GM12878 (cell line): ENCODE measurements around the gene KCTD8. TPM values are rescaled to one million over a fixed set of nuclear protein-coding genes. Genes with fewer than 3 reads are reported as not detected.
"Not testable (repeated sequence)": the region's sequence is repeated elsewhere in the genome, so short reads cannot be mapped to it uniquely, and the experiment has no call there.

Experiments
- ATAC-seq: fragments of 200-7000 bp; cut with Tn5 transposase; 3 replicates; pipeline ENCODE4 v1.9.1; 2020; ENCODE audit warnings: mild to moderate bottlenecking, moderate library complexity
- BruUV-seq: library from RNA; stranded (reverse); fragments of 400-500 nt; replicated peaks from 2 replicates; lab custom pipeline; 2021; lab: Mats Ljungman, UMichigan
- CTCF ChIA-PET: fragments of 300-600 bp; sonication (Branson Sonifier 250); formaldehyde crosslinking; extraction: SDS; loops from one replicate; lab custom pipeline; 2021; ENCODE audit warnings: inconsistent platforms; lab: Yijun Ruan, JAX
- POLR2A ChIA-PET: fragments of 350-600 bp; formaldehyde crosslinking; extraction: SDS; loops from one replicate; lab custom pipeline; 2021; ENCODE audit warnings: inconsistent platforms; lab: Charles Lee
- RAD21 ChIA-PET: fragments of 300-600 bp; sonication (Branson Sonifier 250); formaldehyde crosslinking; loops from one replicate; lab custom pipeline; 2023; ENCODE audit warnings: antibody characterized with exemption; ENCODE audit not compliant: unreplicated experiment; lab: Charles Lee
- SMC1A ChIA-PET: fragments of 300-600 bp; sonication (Branson Sonifier 250); formaldehyde crosslinking; loops from one replicate; lab custom pipeline; 2023; ENCODE audit not compliant: unreplicated experiment, uncharacterized antibody; lab: Charles Lee
- DNase-seq: peaks from one replicate; pipeline ENCODE4 v3.0.0-alpha.2; 2011; ENCODE audit warnings: low read depth, low spot score
- FAIRE-seq: peaks from 3 replicates; lab custom pipeline; 2011; peaks lifted over from hg19 to GRCh38; lab: Jason Lieb, UNC
- H2AFZ ChIP-seq: 2 replicates; pipeline ENCODE4 v1.6.0; 2011; ENCODE audit warnings: low read depth, low read length, control low read depth; ENCODE audit not compliant: control insufficient read depth
- H3K27ac ChIP-seq: 2 replicates; pipeline ENCODE4 v1.5.1; 2011; ENCODE audit warnings: control low read depth; ENCODE audit not compliant: control insufficient read depth, insufficient read depth
- H3K27me3 ChIP-seq, 2 experiments: replicated peaks in 1 of 2; 2 replicates each; pipeline versions ENCODE4 v1.6.0 to v1.6.1; 2011; ENCODE audit warnings: low read length in 1 of 2; ENCODE audit not compliant: control insufficient read depth in 2 of 2, insufficient read depth in 2 of 2
- H3K36me3 ChIP-seq, 2 experiments: 2 replicates each; pipeline ENCODE4 v1.5.1; 2011; ENCODE audit warnings: low read length in 1 of 2; ENCODE audit not compliant: control insufficient read depth in 2 of 2, insufficient read depth in 2 of 2
- H3K4me1 ChIP-seq: 2 replicates; pipeline ENCODE4 v1.6.1; 2011; ENCODE audit warnings: mild to moderate bottlenecking, low read length, moderate library complexity, mixed read lengths; ENCODE audit not compliant: control insufficient read depth, insufficient read depth
- H3K4me2 ChIP-seq: 2 replicates; pipeline ENCODE4 v1.6.0; 2011; ENCODE audit warnings: control low read depth; ENCODE audit not compliant: control insufficient read depth, insufficient read depth
- H3K4me3 ChIP-seq: fragments of 200-600 bp; sonication (generic); 2 replicates; pipeline ENCODE4 v1.5.1; 2016
- H3K79me2 ChIP-seq: 2 replicates; pipeline ENCODE4 v1.6.0; 2011; ENCODE audit warnings: low read length; ENCODE audit not compliant: control insufficient read depth, insufficient read depth
- H3K9ac ChIP-seq: 2 replicates; pipeline ENCODE4 v1.8.0; 2011; ENCODE audit warnings: low read length, control low read depth, mixed read lengths; ENCODE audit not compliant: control insufficient read depth, insufficient read depth
- H3K9me3 ChIP-seq: replicated peaks from 3 replicates; pipeline ENCODE4 v1.5.1; 2011; ENCODE audit warnings: mild to moderate bottlenecking, low read length; ENCODE audit not compliant: control insufficient read depth, insufficient read depth
- H4K20me1 ChIP-seq: 2 replicates; pipeline ENCODE4 v1.6.0; 2011; ENCODE audit not compliant: control insufficient read depth, insufficient read depth
- BRCA1 ChIP-seq: IDR thresholded peaks from 2 replicates; pipeline ENCODE4 v1.6.1; 2011; ENCODE audit warnings: low read depth, low read length, improper control_type of control experiment
- CHD1 ChIP-seq: IDR thresholded peaks from 2 replicates; pipeline ENCODE4 v1.6.1; 2012; ENCODE audit warnings: low read depth, low read length, improper control_type of control experiment
- CHD2 ChIP-seq: IDR thresholded peaks from 2 replicates; pipeline ENCODE4 v1.6.1; 2011; ENCODE audit warnings: low read depth, low read length, improper control_type of control experiment, borderline replicate concordance
- IRF5 ChIP-seq: fragments of 450-650 bp; IDR thresholded peaks from 2 replicates; pipeline ENCODE4 v1.6.1; 2017; ENCODE audit warnings: borderline replicate concordance
- KAT2A ChIP-seq: conservative IDR thresholded peaks from 2 replicates; pipeline ENCODE4 v1.6.1; 2011; ENCODE audit warnings: low read depth, low read length; ENCODE audit not compliant: control insufficient read depth
- MYB ChIP-seq: fragments of 150-350 bp; IDR thresholded peaks from 2 replicates; pipeline ENCODE4 v1.6.1; 2014; ENCODE audit warnings: mild to moderate bottlenecking, low read depth, low read length, borderline replicate concordance
- POLR2A ChIP-seq: IDR thresholded peaks from 2 replicates; pipeline ENCODE4 v1.6.1; 2011; ENCODE audit warnings: low read depth, mild to moderate bottlenecking, low read length
- POU2F2 ChIP-seq: IDR thresholded peaks from 3 replicates; pipeline ENCODE4 v1.6.1; 2011; ENCODE audit warnings: low read depth, mild to moderate bottlenecking, low read length, borderline replicate concordance
- STAT1 ChIP-seq: fragments of 450-650 bp; conservative IDR thresholded peaks from 2 replicates; pipeline ENCODE4 v1.6.1; 2014; ENCODE audit warnings: antibody characterized with exemption, mild to moderate bottlenecking
- TARDBP ChIP-seq: IDR thresholded peaks from 2 replicates; pipeline ENCODE4 v1.6.1; 2016; ENCODE audit warnings: borderline replicate concordance
- ZBED1 ChIP-seq: IDR thresholded peaks from 2 replicates; pipeline ENCODE4 v1.6.1; 2016; ENCODE audit warnings: borderline replicate concordance
- ZNF217 ChIP-seq: fragments of 450-650 bp; IDR thresholded peaks from 2 replicates; pipeline ENCODE4 v1.6.1; 2017; ENCODE audit warnings: antibody characterized with exemption, mild to moderate bottlenecking
- ZZZ3 ChIP-seq: IDR thresholded peaks from 2 replicates; pipeline ENCODE4 v1.6.1; 2011; ENCODE audit warnings: low read depth; ENCODE audit not compliant: control insufficient read depth, insufficient read length
- WGBS: methylation state at CpG from one replicate; pipeline ENCODE4 v1.1.6; 2016; ENCODE audit warnings: low lambda C conversion rate; ENCODE audit not compliant: insufficient replicate concordance, insufficient coverage; ENCODE audit errors: missing lambda C conversion rate; 5-methylcytosine and 5-hydroxymethylcytosine counted together
- in situ Hi-C: fragments of 300-500 bp; cut with MboI; formaldehyde crosslinking; loops from 9 replicates; pipeline ENCODE4 v1.14.3; 2018; ENCODE audit warnings: mixed read lengths
- intact Hi-C: fragments of 100-400 bp; cut with micrococcal nuclease; formaldehyde crosslinking; loops from one replicate; pipeline ENCODE4 v1.14.2; 2022; ENCODE audit not compliant: unreplicated experiment
- polyA plus RNA-seq, 11 experiments: library from polyadenylated mRNA; depleted of rRNA in 4 of 11; unstranded in 6 of 11; stranded (reverse) in 5 of 11; fragments of >200 nt; fragmentation: Nextera tagmentation in 4 of 11; fragmentation: Illumina TruSeq in 1 of 11; extraction: Ambion mirVana in 4 of 11; extraction: Trizol in 1 of 11; gene quantifications; 1 replicate in 1 of 11; 2 replicates in 10 of 11; pipeline versions ENCODE4 v1.2.1 to v1.2.3, GENCODE V29; 2011 to 2016; ENCODE audit warnings: inconsistent platforms in 2 of 11, missing spikeins in 2 of 11, low read depth in 1 of 11
- total RNA-seq, 4 experiments: library from RNA; depleted of rRNA in 3 of 4; stranded (reverse); fragments of >200 nt in 3 of 4; fragmentation: Illumina TruSeq in 1 of 4; extraction: Trizol in 1 of 4; gene quantifications; 2 replicates each; pipeline versions ENCODE4 v1.2.1 to v1.2.3, GENCODE V29; 2013 to 2021

Gene KCTD8
- total and polyA plus RNA-seq, 10 of the 15 experiments (the other 5 are each of a cell fraction or from before 2014, with no cell fraction given) = 0.06 TPM; not detected in 9

GRCh38 chr4:44167766-44168165 lies 280.8 kb downstream of the KCTD8 start:
- H3K4me3 ChIP-seq, SMC1A ChIA-PET, FAIRE-seq, CTCF ChIA-PET, RAD21 ChIA-PET, BruUV-seq, H2AFZ ChIP-seq, in situ Hi-C loops, H3K27me3 ChIP-seq, DNase-seq, H3K79me2 ChIP-seq, H3K9me3 ChIP-seq, H3K9ac ChIP-seq, H4K20me1 ChIP-seq, H3K4me2 ChIP-seq, H3K36me3 ChIP-seq, intact Hi-C loops, POLR2A ChIA-PET, ATAC-seq, H3K4me1 ChIP-seq, H3K27ac ChIP-seq: not testable (repeated sequence)
- 61% methylated on average over 19 of the region's 27 CpGs for WGBS

- no peak overlapping the region for H3K4me2 ChIP-seq
- ChIA-PET POLR2A (no interaction called here), SMC1A (no interaction called here), CTCF (no interaction called here), RAD21 (no interaction called here)
- H3K36me3 ChIP-seq = no peaks in the 10 kb centered on the region
- no peak for FAIRE-seq
- H3K27ac ChIP-seq = no peak overlapping the region
- no peaks in the 10 kb centered on the region for H3K4me1 ChIP-seq
- TF ChIP-seq KAT2A (no peak), POU2F2 (no peak), IRF5 (no peak), ZNF217 (no peak), STAT1 (no peak), ZBED1 (no peak), BRCA1 (no peak), CHD1 (no peak), TARDBP (no peak), CHD2 (no peak), ZZZ3 (no peak), POLR2A (no peak), MYB (no peak)
- no peaks in the 10 kb centered on the region for H4K20me1 ChIP-seq
- DNase-seq = no peak
- no peak overlapping the region for H3K4me3 ChIP-seq
- BruUV-seq = no TSS peak
- no peaks in the 10 kb centered on the region for H3K27me3 ChIP-seq
- no peak for ATAC-seq
- no peak overlapping the region for H3K9ac ChIP-seq
- no peak overlapping the region for H2AFZ ChIP-seq
- 39% methylated on average over 1 of the region's 1 CpG for WGBS
- no peaks in the 10 kb centered on the region for H3K79me2 ChIP-seq
- in situ Hi-C loops (no loop called here), intact Hi-C loops (no loop called here)
- no peaks in the 10 kb centered on the region for H3K9me3 ChIP-seq
Measured at GRCh38 chr4:44165938-44166337, 282.7 kb downstream of the KCTD8 start.
